CD14-positive monocyte (primary cell): Measurements from ENCODE around the gene LDLRAD2. TPM values are rescaled to one million over a fixed set of nuclear protein-coding genes. Genes with fewer than 3 reads are reported as not detected.

Experiments used
- DNase-seq, 3 donors: peaks; one replicate each; pipeline ENCODE4 v3.0.0-alpha.2; 2011 to 2022
- H2AFZ ChIP-seq: 2 replicates; pipeline ENCODE4 v1.6.0; 2012; ENCODE audit warnings: mild to moderate bottlenecking, low read depth, low read length, inconsistent platforms; ENCODE audit not compliant: insufficient read depth, poor library complexity, severe bottlenecking
- H3K27ac ChIP-seq, 2 donors: 1 replicate in 1 of 2; 2 replicates in 1 of 2; pipeline ENCODE4 v1.5.1; 2012 to 2013; ENCODE audit warnings: low read length in 2 of 2, control low read depth in 1 of 2, inconsistent platforms in 1 of 2, low read depth in 1 of 2, mild to moderate bottlenecking in 1 of 2
- H3K27me3 ChIP-seq, 2 donors: one replicate each; pipeline versions ENCODE4 v1.6.0 to v1.6.1; 2011 to 2013; ENCODE audit warnings: low read length in 2 of 2; ENCODE audit not compliant: control insufficient read depth in 2 of 2, insufficient read depth in 2 of 2
- H3K36me3 ChIP-seq, 2 donors: replicated peaks in 1 of 2; 1 replicate in 1 of 2; 2 replicates in 1 of 2; pipeline versions ENCODE4 v1.5.1 to v1.6.1; 2012 to 2013; ENCODE audit warnings: low read length in 2 of 2, control low read depth in 1 of 2, inconsistent platforms in 1 of 2, mild to moderate bottlenecking in 1 of 2; ENCODE audit not compliant: insufficient read depth in 2 of 2, control insufficient read depth in 1 of 2
- H3K4me1 ChIP-seq, 2 donors: 1 replicate in 1 of 2; 2 replicates in 1 of 2; pipeline versions ENCODE4 v1.5.1 to v1.6.1; 2012 to 2013; ENCODE audit warnings: low read length in 2 of 2, control low read depth in 1 of 2, inconsistent platforms in 1 of 2, mild to moderate bottlenecking in 1 of 2, moderate library complexity in 1 of 2; ENCODE audit not compliant: insufficient read depth in 2 of 2, control insufficient read depth in 1 of 2
- H3K4me2 ChIP-seq: replicated peaks from 2 replicates; pipeline ENCODE3; 2012; ENCODE audit warnings: low read length, moderate library complexity, mild to moderate bottlenecking; ENCODE audit not compliant: poor library complexity, severe bottlenecking; ENCODE audit errors: extremely low read depth
- H3K4me3 ChIP-seq, 3 experiments: fragments of 200-600 bp in 1 of 3; sonication (generic) in 1 of 3; replicated peaks in 1 of 3; 1 replicate in 2 of 3; 2 replicates in 1 of 3; pipeline ENCODE4 v1.5.1; 2011 to 2013; ENCODE audit warnings: low read length in 3 of 3, mild to moderate bottlenecking in 3 of 3, control low read depth in 2 of 3, low read depth in 2 of 3, inconsistent platforms in 1 of 3, moderate library complexity in 1 of 3
- H3K79me2 ChIP-seq: 2 replicates; pipeline ENCODE4 v1.6.0; 2012; ENCODE audit warnings: mild to moderate bottlenecking, control low read depth, inconsistent platforms, low read length, moderate library complexity; ENCODE audit not compliant: insufficient read depth
- H3K9ac ChIP-seq: 2 replicates; pipeline ENCODE4 v1.6.0; 2017; ENCODE audit warnings: low read length, mild to moderate bottlenecking; ENCODE audit not compliant: insufficient read depth, poor library complexity, severe bottlenecking
- H3K9me3 ChIP-seq, 2 donors: replicated peaks in 1 of 2; 1 replicate in 1 of 2; 2 replicates in 1 of 2; pipeline versions ENCODE4 v1.5.1 to v1.6.1; 2012 to 2013; ENCODE audit warnings: low read length in 2 of 2, control low read depth in 1 of 2; ENCODE audit not compliant: control insufficient read depth in 1 of 2, insufficient read depth in 1 of 2
- H4K20me1 ChIP-seq: 2 replicates; pipeline ENCODE4 v1.6.0; 2012; ENCODE audit warnings: mild to moderate bottlenecking, low read length, control low read depth, moderate library complexity; ENCODE audit not compliant: insufficient read depth
- H3K27ac Mint-ChIP-seq, 7 donors: one replicate each; pipeline ENCODE4 v1.8.0; 2020; ENCODE audit warnings: mild to moderate bottlenecking in 7 of 7, mixed read lengths in 7 of 7, moderate library complexity in 6 of 7, inconsistent platforms in 2 of 7
- H3K27me3 Mint-ChIP-seq, 3 donors: one replicate each; pipeline ENCODE4 v1.8.0; 2021 to 2022; ENCODE audit warnings: low read depth in 3 of 3, mild to moderate bottlenecking in 3 of 3, mixed read lengths in 3 of 3, moderate library complexity in 3 of 3, inconsistent platforms in 1 of 3
- H3K36me3 Mint-ChIP-seq, 2 donors: one replicate each; pipeline ENCODE4 v1.8.0; 2020; ENCODE audit warnings: mixed read lengths in 2 of 2, inconsistent platforms in 1 of 2, mild to moderate bottlenecking in 1 of 2
- H3K4me1 Mint-ChIP-seq: one replicate; pipeline ENCODE4 v1.8.0; 2020; ENCODE audit warnings: mild to moderate bottlenecking, mixed read lengths
- H3K4me3 Mint-ChIP-seq, 2 donors: one replicate each; pipeline ENCODE4 v1.8.0; 2020; ENCODE audit warnings: mild to moderate bottlenecking in 2 of 2, mixed read lengths in 2 of 2, moderate library complexity in 1 of 2
- H3K9me3 Mint-ChIP-seq, 7 donors: one replicate each; pipeline ENCODE4 v1.8.0; 2020 to 2022; ENCODE audit warnings: mixed read lengths in 7 of 7, mild to moderate bottlenecking in 6 of 7, moderate library complexity in 6 of 7, inconsistent platforms in 2 of 7
- CTCF ChIP-seq: fragments of 200-600 bp; IDR thresholded peaks from one replicate; pipeline ENCODE4 v1.8.0; 2022; ENCODE audit warnings: antibody characterized with exemption, mild to moderate bottlenecking
- WGBS: methylation state at CpG from one replicate; pipeline ENCODE4 v1.1.5; 2013; ENCODE audit warnings: missing lambda C conversion rate; ENCODE audit not compliant: insufficient coverage; 5-methylcytosine and 5-hydroxymethylcytosine counted together
- intact Hi-C, 2 donors: fragments of 100-400 bp; cut with micrococcal nuclease; formaldehyde crosslinking; loops; one replicate each; pipeline versions ENCODE4 v1.15.0 to v1.15.1; 2023
- polyA plus RNA-seq, 3 donors: library from polyadenylated mRNA; depleted of rRNA in 1 of 3; unstranded in 2 of 3; stranded (reverse) in 1 of 3; fragments of 300-500 nt in 2 of 3; fragments of >200 nt in 1 of 3; fragmentation: Illumina TruSeq in 2 of 3; gene quantifications; 1 replicate in 2 of 3; 2 replicates in 1 of 3; pipeline ENCODE4 v1.2.3, GENCODE V29; 2012 to 2021

The LDLRAD2 gene
- polyA plus RNA-seq, 3 donors: 0.63 TPM; not detected in 2

GRCh38 chr1:21863981-21864380, 51.9 kb downstream of the LDLRAD2 start:
- intact Hi-C loops: no loop called here
- Histone ChIP-seq H3K9me3 (peaks cover 0 to 13% of the 10 kb centered on the region in 2 donors), H3K4me1 (no peaks in the 10 kb centered on the region), H3K36me3 (no peaks in the 10 kb centered on the region), H3K4me3 (no peak overlapping the region), H4K20me1 (no peaks in the 10 kb centered on the region), H3K27ac (no peak overlapping the region), H3K79me2 (no peaks in the 10 kb centered on the region), H3K27me3 (no peaks in the 10 kb centered on the region), H2AFZ (no peak overlapping the region), H3K4me2 (no peak overlapping the region), H3K9ac (no peak overlapping the region)
- H3K27me3 Mint-ChIP-seq: peaks cover 0 to 4% (median 3%) of the 10 kb centered on the region in 3 donors
- no peak for TF ChIP-seq CTCF
- H3K4me3 Mint-ChIP-seq: no peak overlapping the region
- peak overlapping the region in 1 of 7 donors; percentile 46 for H3K27ac Mint-ChIP-seq
- peaks cover 5 to 18% (median 10%) of the 10 kb centered on the region in 7 donors for H3K9me3 Mint-ChIP-seq
- H3K36me3 Mint-ChIP-seq: peaks cover 0 to 5% of the 10 kb centered on the region in 2 donors
- H3K4me1 Mint-ChIP-seq: peaks cover 10% of the 10 kb centered on the region
- WGBS: 98% methylated on average over 12 of the region's 12 CpGs
- no peak for DNase-seq

DNA sequence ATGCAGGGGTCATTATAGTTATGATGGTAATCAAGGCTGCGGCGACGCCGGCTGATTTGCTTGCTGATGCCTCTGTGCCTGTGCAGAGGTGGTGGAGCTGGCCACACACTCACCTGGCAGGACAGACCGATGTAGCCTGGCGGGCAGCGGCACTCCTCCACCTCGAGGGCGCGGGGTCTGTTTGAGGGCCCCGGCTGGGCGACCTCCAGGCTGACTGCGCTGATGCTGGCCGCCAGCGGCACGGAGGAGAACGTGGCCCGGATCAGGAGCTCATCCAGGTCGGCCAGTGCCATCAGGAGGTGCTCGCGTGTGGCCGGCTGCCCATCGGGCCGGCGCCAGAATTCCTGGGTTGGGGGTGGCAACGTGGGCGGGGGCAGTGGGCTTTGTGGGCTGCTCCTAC, 52.7 kb downstream of the LDLRAD2 start:
- no peaks in the 10 kb centered on the region for H4K20me1 ChIP-seq
- no peaks in the 10 kb centered on the region for H3K79me2 ChIP-seq
- 96% methylated on average over 17 of the region's 27 CpGs for WGBS
- Mint-ChIP-seq H3K4me1 (peaks cover 10% of the 10 kb centered on the region), H3K36me3 (peaks cover 0 to 5% of the 10 kb centered on the region in 2 donors), H3K4me3 (no peak overlapping the region), H3K27me3 (peaks cover 0 to 4% (median 3%) of the 10 kb centered on the region in 3 donors), H3K9me3 (peaks cover 5 to 18% (median 10%) of the 10 kb centered on the region in 7 donors), H3K27ac (no peak overlapping the region)
- H2AFZ ChIP-seq: no peak overlapping the region
- H3K27ac ChIP-seq: no peak overlapping the region
- no peak for DNase-seq
- peaks cover 0 to 13% of the 10 kb centered on the region in 2 donors for H3K9me3 ChIP-seq
- H3K36me3 ChIP-seq: no peaks in the 10 kb centered on the region
- no peak for TF ChIP-seq CTCF
- intact Hi-C loops: no loop called here
- no peak overlapping the region for H3K4me2 ChIP-seq
- no peaks in the 10 kb centered on the region for H3K27me3 ChIP-seq
- H3K9ac ChIP-seq: no peak overlapping the region
- H3K4me3 ChIP-seq: no peak overlapping the region
- no peaks in the 10 kb centered on the region for H3K4me1 ChIP-seq
